K562 (cell line): ENCODE results near the gene LHCGR. TPM values are rescaled to one million over a fixed set of nuclear protein-coding genes. Genes with fewer than 3 reads are reported as not detected.

Source experiments
- ATAC-seq: fragments of 200-7000 bp; cut with Tn5 transposase; 3 replicates; pipeline ENCODE4 v1.9.1; 2020; ENCODE audit warnings: moderate library complexity
- BruUV-seq: library from RNA; stranded (reverse); fragments of 400-500 nt; replicated peaks from 2 replicates; lab custom pipeline; 2021; lab: Mats Ljungman, UMichigan
- CTCF ChIA-PET: fragments of 300-600 bp; formaldehyde crosslinking; extraction: SDS; loops from one replicate; lab custom pipeline; 2021; ENCODE audit warnings: low intra/inter-chr PET ratio; lab: Yijun Ruan, JAX
- POLR2A ChIA-PET: fragments of 300-600, 350-650 bp; sonication (Branson Sonifier 250); formaldehyde crosslinking; extraction: SDS; loops from one replicate; lab custom pipeline; 2021; ENCODE audit warnings: antibody characterized with exemption, inconsistent platforms; lab: Yijun Ruan, JAX
- DNase-seq, 4 experiments: peaks; one replicate each; pipeline versions ENCODE4 v3.0.0 to v3.0.0-alpha.2; 2011 to 2018; ENCODE audit warnings: low spot score in 3 of 4, mixed read lengths in 3 of 4; ENCODE audit errors: extremely low read depth in 1 of 4
- FAIRE-seq: peaks from 2 replicates; lab custom pipeline; 2011; peaks lifted over from hg19 to GRCh38; lab: Jason Lieb, UNC
- H2AFZ ChIP-seq: 2 replicates; pipeline ENCODE4 v1.6.0; 2011; ENCODE audit warnings: low read depth, low read length, control low read depth, inconsistent platforms
- H3K27ac ChIP-seq: fragments of 200-600 bp; 3 replicates; pipeline ENCODE4 v1.8.0; 2011; ENCODE audit warnings: low read depth, mild to moderate bottlenecking, control low read depth, inconsistent platforms, low read length, moderate library complexity, mixed read lengths; ENCODE audit errors: extremely low read depth
- H3K27me3 ChIP-seq, 2 experiments: fragments of 300-600 bp in 1 of 2; 2 replicates in 1 of 2; 3 replicates in 1 of 2; pipeline versions ENCODE4 v1.6.0 to v1.8.0; 2011; ENCODE audit warnings: inconsistent platforms in 2 of 2, low read length in 2 of 2, mild to moderate bottlenecking in 1 of 2, mixed read lengths in 1 of 2, moderate library complexity in 1 of 2; ENCODE audit not compliant: control insufficient read depth in 2 of 2, insufficient read depth in 2 of 2
- H3K36me3 ChIP-seq: fragments of 300-600 bp; 3 replicates; pipeline ENCODE4 v1.8.0; 2011; ENCODE audit warnings: mild to moderate bottlenecking, low read length, inconsistent platforms; ENCODE audit not compliant: control insufficient read depth, insufficient read depth
- H3K4me1 ChIP-seq, 2 experiments: fragments of 200-600 bp in 1 of 2; replicated peaks in 1 of 2; 2 replicates in 1 of 2; 3 replicates in 1 of 2; pipeline versions ENCODE4 v1.5.1 to v1.8.0; 2011; ENCODE audit warnings: inconsistent platforms in 2 of 2, low read length in 2 of 2, mild to moderate bottlenecking in 1 of 2, mixed read lengths in 1 of 2, moderate library complexity in 1 of 2; ENCODE audit not compliant: control insufficient read depth in 2 of 2, insufficient read depth in 2 of 2
- H3K4me2 ChIP-seq: 2 replicates; pipeline ENCODE4 v1.6.1; 2011; ENCODE audit warnings: low read length, control low read depth, inconsistent platforms, mixed read lengths; ENCODE audit not compliant: insufficient read depth
- H3K4me3 ChIP-seq: fragments of 200-600 bp; sonication (generic), shearing (Covaris generic); 2 replicates; pipeline ENCODE4 v1.5.1; 2016; ENCODE audit warnings: control low read depth, inconsistent platforms
- H3K79me2 ChIP-seq: fragments of 200-600 bp; 3 replicates; pipeline ENCODE4 v1.8.0; 2011; ENCODE audit warnings: low read length, inconsistent platforms; ENCODE audit not compliant: control insufficient read depth, insufficient read depth
- H3K9ac ChIP-seq, 2 experiments: 2 replicates each; pipeline versions ENCODE4 v1.6.0 to v1.6.1; 2011; ENCODE audit warnings: low read depth in 2 of 2, low read length in 2 of 2, control low read depth in 1 of 2, inconsistent platforms in 1 of 2, mild to moderate bottlenecking in 1 of 2, mixed read lengths in 1 of 2; ENCODE audit not compliant: insufficient read depth in 1 of 2
- H3K9me1 ChIP-seq: one replicate; pipeline ENCODE4 v1.6.0; 2011; ENCODE audit warnings: inconsistent platforms, mild to moderate bottlenecking, low read length, moderate library complexity; ENCODE audit not compliant: control insufficient read depth, insufficient read depth
- H3K9me3 ChIP-seq: replicated peaks from 2 replicates; pipeline ENCODE4 v1.5.1; 2011; ENCODE audit warnings: low read depth, low read length, inconsistent platforms; ENCODE audit not compliant: control insufficient read depth, insufficient read depth
- H4K20me1 ChIP-seq: replicated peaks from 2 replicates; pipeline ENCODE4 v1.6.1; 2011; ENCODE audit warnings: low read length, inconsistent platforms, mixed read lengths; ENCODE audit not compliant: control insufficient read depth, insufficient read depth
- CEBPB ChIP-seq: fragments of 450-650 bp; IDR thresholded peaks from 2 replicates; pipeline ENCODE4 v1.6.1; 2016; ENCODE audit warnings: missing genetic modification characterization, missing compliant biosample characterization
- DMBX1 ChIP-seq: fragments of 250-450 bp; sonication (Bioruptor Pico); IDR thresholded peaks from 2 replicates; pipeline ENCODE4 v1.8.0; 2022; ENCODE audit warnings: inconsistent platforms, mild to moderate bottlenecking, moderate library complexity, borderline replicate concordance
- DNMT1 ChIP-seq: fragments of 450-650 bp; IDR thresholded peaks from 2 replicates; pipeline ENCODE4 v1.6.1; 2016; ENCODE audit warnings: antibody characterized with exemption, mild to moderate bottlenecking
- GABPB2 ChIP-seq: fragments of 250-450 bp; sonication (Bioruptor Pico); conservative IDR thresholded peaks from 2 replicates; pipeline ENCODE4 v1.5.1; 2021; ENCODE audit warnings: mild to moderate bottlenecking
- NR2C1 ChIP-seq, 2 experiments: fragments of 450-650 bp; IDR thresholded peaks; 2 replicates each; pipeline ENCODE4 v1.6.1; 2017; ENCODE audit warnings: mild to moderate bottlenecking in 2 of 2, antibody characterized with exemption in 1 of 2, inconsistent platforms in 1 of 2, missing compliant biosample characterization in 1 of 2, missing genetic modification characterization in 1 of 2
- RBM39 ChIP-seq: fragments of 200-400 bp; formaldehyde crosslinking; optimal IDR thresholded peaks from 2 replicates; pipeline ENCODE3; 2018; ENCODE audit warnings: low read depth, low read length
- RFX1 ChIP-seq: fragments of 450-650 bp; IDR thresholded peaks from 2 replicates; pipeline ENCODE4 v1.6.1; 2016; ENCODE audit warnings: mild to moderate bottlenecking, moderate library complexity
- STAG1 ChIP-seq: sonication (generic); formaldehyde crosslinking; IDR thresholded peaks from 2 replicates; pipeline ENCODE4 v1.5.0; 2020; ENCODE audit warnings: missing genetic modification reagents, borderline replicate concordance
- TAL1 ChIP-seq: fragments of 450-650 bp; IDR thresholded peaks from 2 replicates; pipeline ENCODE4 v1.6.1; 2016; ENCODE audit warnings: mild to moderate bottlenecking
- TRIM28 ChIP-seq: fragments of 450-650 bp; IDR thresholded peaks from 2 replicates; pipeline ENCODE4 v1.6.1; 2017
- ZNF3 ChIP-seq: fragments of 250-450 bp; sonication (Bioruptor Pico); IDR thresholded peaks from 2 replicates; pipeline ENCODE4 v1.5.0; 2021; ENCODE audit warnings: mild to moderate bottlenecking, moderate library complexity
- WGBS: fragments of 100-300 bp; shearing (Covaris generic); methylation state at CpG from one replicate; pipeline ENCODE4 v1.1.6; 2016; ENCODE audit warnings: low coverage, mixed read lengths; ENCODE audit not compliant: insufficient coverage; ENCODE audit errors: missing lambda C conversion rate; 5-methylcytosine and 5-hydroxymethylcytosine counted together
- in situ Hi-C: fragments of 300-500 bp; cut with MboI; formaldehyde crosslinking; loops from 4 replicates; pipeline ENCODE4 v1.15.0; 2018; ENCODE audit warnings: inconsistent platforms, mixed read lengths
- intact Hi-C: fragments of 100-400 bp; cut with micrococcal nuclease; formaldehyde crosslinking; loops from 2 replicates; pipeline ENCODE4 v1.14.2; 2022
- polyA plus RNA-seq, 8 experiments: library from polyadenylated mRNA; depleted of rRNA in 4 of 8; stranded (reverse) in 5 of 8; unstranded in 3 of 8; fragments of >200 nt; fragmentation: Nextera tagmentation in 2 of 8; fragmentation: Illumina TruSeq in 1 of 8; extraction: Ambion mirVana in 2 of 8; extraction: Trizol in 1 of 8; gene quantifications; 2 replicates each; pipeline versions ENCODE4 v1.2.1 to v1.2.3, GENCODE V29; 2011 to 2014; ENCODE audit warnings: inconsistent platforms in 1 of 8, missing spikeins in 1 of 8
- total RNA-seq, 7 experiments: library from RNA; depleted of rRNA in 6 of 7; stranded (reverse); fragments of >200 nt in 6 of 7; fragmentation: Illumina TruSeq in 2 of 7; extraction: Trizol in 2 of 7; gene quantifications; 2 replicates each; pipeline versions ENCODE4 v1.2.1 to v1.2.3, GENCODE V29; 2011 to 2021; ENCODE audit warnings: low replicate concordance in 1 of 7
- TF ChIP-seq, protein P1 (sequence below): fragments of 250-450 bp; sonication (Bioruptor Pico); IDR thresholded peaks from 2 replicates; pipeline ENCODE4 v1.9.0; 2021; ENCODE audit warnings: mild to moderate bottlenecking

The LHCGR gene
- total and polyA plus RNA-seq, 9 of the 15 experiments (the other 6 are each of a cell fraction or from before 2014, with no cell fraction given) = not detected

GRCh38 chr2:48714245-48714644 lies 41.3 kb downstream of the LHCGR start (continued):
- TF ChIP-seq STAG1 (CRISPR knock-in tag) (no peak), NR2C1 (IDR thresholded peaks at IDR 0.05) (no peak), NR2C1 (tag; IDR thresholded peaks at IDR 0.05) (no peak), GABPB2 (CRISPR knock-in tag) (no peak), TAL1 (no peak), DNMT1 (no peak), ZNF3 (CRISPR knock-in tag) (no peak), TRIM28 (no peak), CEBPB (tag) (no peak), RBM39 (no peak)
- TF ChIP-seq, protein P1, sequence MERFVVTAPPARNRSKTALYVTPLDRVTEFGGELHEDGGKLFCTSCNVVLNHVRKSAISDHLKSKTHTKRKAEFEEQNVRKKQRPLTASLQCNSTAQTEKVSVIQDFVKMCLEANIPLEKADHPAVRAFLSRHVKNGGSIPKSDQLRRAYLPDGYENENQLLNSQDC (CRISPR knock-in tag) = no peak
- TF ChIP-seq, all 486 proteins: peak for 0

DNA sequence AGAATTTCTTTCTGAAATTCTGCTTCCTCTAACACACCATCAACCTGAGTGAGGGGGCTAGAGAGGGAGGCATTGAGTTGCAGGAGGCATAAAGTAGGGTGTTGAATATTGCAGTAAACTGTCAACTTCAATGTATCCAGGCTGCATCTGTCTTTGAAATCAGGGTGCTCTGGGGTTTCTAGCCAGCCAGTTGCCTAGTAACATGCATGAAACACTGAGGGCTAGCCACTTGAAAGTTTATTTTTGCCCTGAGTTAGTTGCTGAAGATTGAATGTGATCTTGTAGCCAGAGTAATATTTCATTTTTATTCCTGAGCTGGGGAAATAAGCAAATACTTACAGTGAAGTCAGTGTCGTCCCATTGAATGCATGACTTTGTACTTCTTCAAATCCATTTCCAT lies 41.9 kb downstream of the LHCGR start:
- Histone ChIP-seq H3K9me1 (no peaks in the 10 kb centered on the region), H2AFZ (no peak overlapping the region), H3K9me3 (no peaks in the 10 kb centered on the region), H3K9ac (no peak overlapping the region), H3K4me2 (peak overlapping the region; percentile 10; the same call in 1 of the 2 replicates)
- BruUV-seq = no TSS peak
- CTCF ChIA-PET = interaction anchor here (0.6 kb wide), 1 partner anchor 83 kb away, joined by 3 read pairs; no protein-coding TSS in a partner anchor
- intact Hi-C loops = no loop called here
- TF ChIP-seq DMBX1 (CRISPR knock-in tag) = no peak
- 0 out of 2 replicates have a peak, but pooled peaks have one; percentile 11 for TF ChIP-seq RFX1
- TF ChIP-seq, all 486 proteins: peak for 1
- FAIRE-seq = no peak
- no peak for DNase-seq
- Histone ChIP-seq H3K27me3 (no peaks in the 10 kb centered on the region), H3K4me1 (peaks cover 0 to 24% of the 10 kb centered on the region in 2 experiments; a peak in 2 of 5 replicates), H3K27ac (no peak overlapping the region), H4K20me1 (no peaks in the 10 kb centered on the region), H3K79me2 (no peaks in the 10 kb centered on the region), H3K4me3 (no peak overlapping the region), H3K36me3 (no peaks in the 10 kb centered on the region)
- WGBS = 7% methylated on average over 1 of the region's 1 CpG
- in situ Hi-C loops = no loop called here
- no peak for ATAC-seq
- POLR2A ChIA-PET = no interaction called here
